ENCODE data around the gene MYH6. TPM values are rescaled to one million over a fixed set of nuclear protein-coding genes. Genes with fewer than 3 reads are reported as not detected.
"Not testable (repeated sequence)": the region's sequence is repeated elsewhere in the genome, so short reads cannot be mapped to it uniquely, and the experiment has no call there.

Gene MYH6
- total RNA-seq, 1 experiment from 2014 or later: 0.07 TPM

DNA sequence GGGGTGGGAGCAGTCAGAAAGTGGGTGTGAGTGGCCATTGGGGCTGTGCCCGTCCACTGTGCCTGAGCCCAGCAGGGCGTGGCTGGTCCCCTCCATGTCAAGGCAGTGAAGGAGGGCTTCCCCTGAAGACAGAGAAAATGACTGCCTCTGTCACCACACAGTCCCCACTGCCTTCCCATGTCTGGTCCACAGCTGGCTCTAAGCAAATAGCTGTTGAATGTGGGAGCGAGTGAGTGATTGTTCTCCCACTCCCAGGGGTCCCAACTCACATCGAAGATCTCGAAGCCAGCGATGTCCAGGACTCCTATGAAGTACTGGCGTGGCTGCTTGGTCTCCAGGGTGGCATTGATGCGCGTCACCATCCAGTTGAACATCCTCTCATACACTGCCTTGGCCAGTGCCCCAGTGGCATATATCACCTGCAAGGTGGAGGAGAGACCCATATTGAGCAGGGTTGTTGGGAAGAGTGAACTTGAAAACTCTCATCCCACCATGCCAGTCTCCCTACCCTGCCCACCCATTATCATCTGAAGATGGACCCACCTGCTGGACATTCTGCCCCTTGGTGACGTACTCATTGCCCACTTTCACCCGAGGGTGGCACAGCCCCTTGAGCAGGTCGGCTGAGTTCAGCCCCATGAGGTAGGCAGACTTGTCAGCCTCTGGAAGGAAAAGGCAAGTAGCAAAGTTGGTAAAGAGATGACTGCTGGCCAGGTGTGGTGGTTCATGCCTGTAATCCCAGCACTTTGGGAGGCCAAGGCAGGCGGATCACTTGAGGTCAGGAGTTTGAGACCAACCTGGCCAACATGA, 20.8 kb upstream of the MYH6 start:
- H3K9me3 ChIP-seq (ENCODE audit: control insufficient read depth, low read depth, low read length): no peaks in the 10 kb centered on the region
- H3K23me2 ChIP-seq (ENCODE audit: insufficient read length, low read depth, low read length, poor library complexity, severe bottlenecking): peaks cover 2% of the 10 kb centered on the region
- Mint-ChIP-seq H3K9me3 (no peaks in the 10 kb centered on the region; a peak in 1 of 5 replicates), H3K27ac (no peak overlapping the region), H3K4me3 (no peak overlapping the region), H3K4me1 (peaks cover 24% of the 10 kb centered on the region in 2 experiments; a peak in 3 of 4 replicates), H3K36me3 (ENCODE audit: insufficient read depth in 1 of 3, low read depth in 3 of 3) (no peaks in the 10 kb centered on the region), H3K27me3 (ENCODE audit: low read depth) (peaks cover 62% of the 10 kb centered on the region)
- H3K23ac ChIP-seq (ENCODE audit: insufficient read length, low read depth, low read length): no peak overlapping the region
- H4K8ac ChIP-seq (replicated peaks; ENCODE audit: insufficient read length, low read depth, low read length): no peak overlapping the region
- H3K79me2 ChIP-seq (ENCODE audit: insufficient read depth, low read length): no peaks in the 10 kb centered on the region
- no peak overlapping the region for H2BK20ac ChIP-seq (ENCODE audit: low read depth, low read length, poor library complexity, severe bottlenecking)
- no peaks in the 10 kb centered on the region for H3K79me1 ChIP-seq (ENCODE audit: insufficient read depth, low read depth, low read length, poor library complexity, severe bottlenecking)
- TF ChIP-seq, protein P1, sequence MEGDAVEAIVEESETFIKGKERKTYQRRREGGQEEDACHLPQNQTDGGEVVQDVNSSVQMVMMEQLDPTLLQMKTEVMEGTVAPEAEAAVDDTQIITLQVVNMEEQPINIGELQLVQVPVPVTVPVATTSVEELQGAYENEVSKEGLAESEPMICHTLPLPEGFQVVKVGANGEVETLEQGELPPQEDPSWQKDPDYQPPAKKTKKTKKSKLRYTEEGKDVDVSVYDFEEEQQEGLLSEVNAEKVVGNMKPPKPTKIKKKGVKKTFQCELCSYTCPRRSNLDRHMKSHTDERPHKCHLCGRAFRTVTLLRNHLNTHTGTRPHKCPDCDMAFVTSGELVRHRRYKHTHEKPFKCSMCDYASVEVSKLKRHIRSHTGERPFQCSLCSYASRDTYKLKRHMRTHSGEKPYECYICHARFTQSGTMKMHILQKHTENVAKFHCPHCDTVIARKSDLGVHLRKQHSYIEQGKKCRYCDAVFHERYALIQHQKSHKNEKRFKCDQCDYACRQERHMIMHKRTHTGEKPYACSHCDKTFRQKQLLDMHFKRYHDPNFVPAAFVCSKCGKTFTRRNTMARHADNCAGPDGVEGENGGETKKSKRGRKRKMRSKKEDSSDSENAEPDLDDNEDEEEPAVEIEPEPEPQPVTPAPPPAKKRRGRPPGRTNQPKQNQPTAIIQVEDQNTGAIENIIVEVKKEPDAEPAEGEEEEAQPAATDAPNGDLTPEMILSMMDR (conservative IDR thresholded peaks at IDR 0.05): no peak
- no peaks in the 10 kb centered on the region for H4K20me1 ChIP-seq (ENCODE audit: control insufficient read depth, insufficient read depth, insufficient read length)
- no peak overlapping the region for H3K18ac ChIP-seq (ENCODE audit: insufficient read length, low read depth, low read length)
- no peak overlapping the region for H3K4ac ChIP-seq (ENCODE audit: low read depth, low read length)
- no peak overlapping the region for H2AFZ ChIP-seq (ENCODE audit: low read length)
- no peak overlapping the region for H3T11ph ChIP-seq (ENCODE audit: low read length)
- no peak for DNase-seq
- no peaks in the 10 kb centered on the region for H3K27me3 ChIP-seq (ENCODE audit: insufficient read depth, low read length)
- no peak overlapping the region for H4K5ac ChIP-seq (ENCODE audit: insufficient read length, low read depth, low read length)
- WGBS (ENCODE audit: extremely low coverage, insufficient read length, low lambda C conversion rate): no CpG with 5 or more reads among the region's 13 CpGs
- no peak overlapping the region for H3K56ac ChIP-seq (ENCODE audit: insufficient read length, low read depth, low read length)
- H3K27ac ChIP-seq (ENCODE audit: insufficient read length, low read depth, low read length): no peak overlapping the region
- H2BK5ac ChIP-seq (ENCODE audit: insufficient read length, low read length): no peak overlapping the region
- H2BK120ac ChIP-seq (ENCODE audit: low read depth, low read length, poor library complexity, severe bottlenecking): no peak overlapping the region
- H2BK15ac ChIP-seq (ENCODE audit: low read depth, low read length): no peak overlapping the region
- H4K91ac ChIP-seq (ENCODE audit: insufficient read length, low read depth, low read length): no peak overlapping the region
- no peak overlapping the region for H3K4me2 ChIP-seq (ENCODE audit: insufficient read depth, insufficient read length, low read length)
- H2AK5ac ChIP-seq (ENCODE audit: insufficient read length, low read length): no peak overlapping the region
- H3K9ac ChIP-seq (ENCODE audit: extremely low read depth, insufficient read length, low read length): no peak overlapping the region
- no peak overlapping the region for H2BK12ac ChIP-seq (ENCODE audit: insufficient read length, low read depth, low read length)
- no peaks in the 10 kb centered on the region; the same call in 1 of the 2 replicates for H3K4me1 ChIP-seq (ENCODE audit: insufficient read depth, low read length)
- H3K14ac ChIP-seq (ENCODE audit: insufficient read depth, low read length): no peak overlapping the region

DNA sequence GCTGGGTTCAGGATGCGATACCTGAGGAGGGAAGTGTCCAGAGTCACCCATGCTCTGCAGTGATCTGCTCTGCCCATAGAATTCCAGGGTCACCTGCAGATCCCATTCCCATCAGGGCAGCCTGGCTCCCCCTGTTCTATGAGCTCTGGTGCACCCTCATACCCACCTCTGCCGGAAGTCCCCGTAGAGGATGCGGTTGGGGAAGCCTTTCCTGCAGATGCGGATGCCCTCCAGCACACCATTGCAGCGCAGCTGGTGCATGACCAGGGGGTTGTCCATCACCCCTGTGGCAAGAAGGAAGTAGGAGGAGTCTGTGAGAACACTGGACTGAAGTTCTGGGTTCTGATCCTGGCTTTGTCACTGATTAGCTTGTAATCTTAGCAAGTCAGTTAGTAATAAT, 17.7 kb upstream of the MYH6 start:
- not testable (repeated sequence) for H3K14ac ChIP-seq (ENCODE audit: insufficient read depth, low read length); H3K9me3 Mint-ChIP-seq; H3K36me3 Mint-ChIP-seq (ENCODE audit: insufficient read depth in 1 of 3, low read depth in 3 of 3); H2BK15ac ChIP-seq (ENCODE audit: low read depth, low read length); H4K91ac ChIP-seq (ENCODE audit: insufficient read length, low read depth, low read length); DNase-seq; H3K9me3 ChIP-seq (ENCODE audit: control insufficient read depth, low read depth, low read length); H2AFZ ChIP-seq (ENCODE audit: low read length); H2BK20ac ChIP-seq (ENCODE audit: low read depth, low read length, poor library complexity, severe bottlenecking); H2BK120ac ChIP-seq (ENCODE audit: low read depth, low read length, poor library complexity, severe bottlenecking); H3K27ac ChIP-seq (ENCODE audit: insufficient read length, low read depth, low read length); H2BK12ac ChIP-seq (ENCODE audit: insufficient read length, low read depth, low read length); H3K79me2 ChIP-seq (ENCODE audit: insufficient read depth, low read length); H3T11ph ChIP-seq (ENCODE audit: low read length); H3K27ac Mint-ChIP-seq; H3K23me2 ChIP-seq (ENCODE audit: insufficient read length, low read depth, low read length, poor library complexity, severe bottlenecking); H3K79me1 ChIP-seq (ENCODE audit: insufficient read depth, low read depth, low read length, poor library complexity, severe bottlenecking); H3K9ac ChIP-seq (ENCODE audit: extremely low read depth, insufficient read length, low read length); H3K56ac ChIP-seq (ENCODE audit: insufficient read length, low read depth, low read length); H3K4ac ChIP-seq (ENCODE audit: low read depth, low read length); H3K23ac ChIP-seq (ENCODE audit: insufficient read length, low read depth, low read length); H3K4me2 ChIP-seq (ENCODE audit: insufficient read depth, insufficient read length, low read length); H4K5ac ChIP-seq (ENCODE audit: insufficient read length, low read depth, low read length); H3K27me3 ChIP-seq (ENCODE audit: insufficient read depth, low read length); H2BK5ac ChIP-seq (ENCODE audit: insufficient read length, low read length); H4K20me1 ChIP-seq (ENCODE audit: control insufficient read depth, insufficient read depth, insufficient read length); H2AK5ac ChIP-seq (ENCODE audit: insufficient read length, low read length); H4K8ac ChIP-seq (replicated peaks; ENCODE audit: insufficient read length, low read depth, low read length); H3K4me1 ChIP-seq (ENCODE audit: insufficient read depth, low read length); H3K18ac ChIP-seq (ENCODE audit: insufficient read length, low read depth, low read length); H3K4me3 Mint-ChIP-seq
- no CpG with 5 or more reads among the region's 6 CpGs for WGBS (ENCODE audit: extremely low coverage, insufficient read length, low lambda C conversion rate)
- Mint-ChIP-seq H3K27me3 (ENCODE audit: low read depth) (peaks cover 45% of the 10 kb centered on the region), H3K4me1 (peaks cover 18 to 20% of the 10 kb centered on the region in 2 experiments; a peak in 3 of 4 replicates)
